SK-N-SH (cell line): ENCODE measurements around the gene TAS2R9. TPM values are rescaled to one million over a fixed set of nuclear protein-coding genes. Genes with fewer than 3 reads are reported as not detected.

ENCODE experiments used
- CTCF ChIA-PET: fragments of 300-600, 350-600 bp; formaldehyde crosslinking; extraction: SDS; loops from one replicate; lab custom pipeline; 2021; lab: Yijun Ruan, JAX
- POLR2A ChIA-PET: fragments of 350-600 bp; sonication (Branson Sonifier 250); formaldehyde crosslinking; extraction: SDS; loops from one replicate; lab custom pipeline; 2020; ENCODE audit warnings: antibody characterized with exemption, inconsistent platforms; lab: Yijun Ruan, JAX
- DNase-seq: peaks from one replicate; pipeline ENCODE4 v3.0.0; 2012
- H2AFZ ChIP-seq: fragments of 200-600 bp; sonication (generic); 2 replicates; pipeline ENCODE4 v1.8.1; 2016; ENCODE audit warnings: antibody characterized with exemption, mild to moderate bottlenecking, low read depth
- H3F3A ChIP-seq: fragments of 200-600 bp; sonication (generic); replicated peaks from 2 replicates; pipeline ENCODE3; 2016; ENCODE audit warnings: antibody characterized with exemption, mild to moderate bottlenecking; ENCODE audit not compliant: insufficient read depth
- H3K27ac ChIP-seq, 2 experiments: fragments of 200-500 bp in 1 of 2; fragments of 200-600 bp in 1 of 2; sonication (Bioruptor generic) in 1 of 2; sonication (generic), shearing (Covaris generic) in 1 of 2; 2 replicates each; pipeline versions ENCODE4 v1.5.1 to v1.6.1; 2014 to 2016; ENCODE audit warnings: low read depth in 2 of 2, inconsistent platforms in 1 of 2, low read length in 1 of 2, mild to moderate bottlenecking in 1 of 2, mixed read lengths in 1 of 2
- H3K27me3 ChIP-seq: fragments of 200-600 bp; sonication (generic), shearing (Covaris generic); 2 replicates; pipeline ENCODE4 v1.6.1; 2016; ENCODE audit warnings: mixed run types; ENCODE audit not compliant: insufficient read depth
- H3K36me3 ChIP-seq, 2 experiments: fragments of 200-500 bp in 1 of 2; fragments of 200-600 bp in 1 of 2; sonication (Bioruptor generic) in 1 of 2; sonication (generic) in 1 of 2; replicated peaks in 1 of 2; 2 replicates each; pipeline versions ENCODE3 to v1.5.1; 2014 to 2016; ENCODE audit warnings: low read length in 1 of 2, mild to moderate bottlenecking in 1 of 2; ENCODE audit not compliant: insufficient read depth in 2 of 2, control insufficient read depth in 1 of 2
- H3K4me1 ChIP-seq, 2 experiments: fragments of 200-500 bp in 1 of 2; fragments of 200-600 bp in 1 of 2; sonication (Bioruptor generic) in 1 of 2; sonication (generic), shearing (Covaris generic) in 1 of 2; 2 replicates each; pipeline versions ENCODE4 v1.5.1 to v1.6.1; 2014 to 2016; ENCODE audit warnings: low read depth in 1 of 2, low read length in 1 of 2, mixed run types in 1 of 2; ENCODE audit not compliant: insufficient read depth in 2 of 2, control insufficient read depth in 1 of 2
- H3K4me2 ChIP-seq: fragments of 200-600 bp; sonication (generic), shearing (Covaris generic); 2 replicates; pipeline ENCODE4 v1.6.1; 2017; ENCODE audit warnings: mixed run types
- H3K4me3 ChIP-seq, 2 experiments: fragments of 200-500 bp in 1 of 2; fragments of 200-600 bp in 1 of 2; sonication (Bioruptor generic) in 1 of 2; sonication (generic), shearing (Covaris generic) in 1 of 2; 2 replicates each; pipeline versions ENCODE4 v1.5.1 to v1.8.1; 2014 to 2016; ENCODE audit warnings: low read depth in 2 of 2, inconsistent platforms in 1 of 2, low read length in 1 of 2, mild to moderate bottlenecking in 1 of 2, mixed read lengths in 1 of 2, moderate library complexity in 1 of 2
- H3K79me2 ChIP-seq: fragments of 200-600 bp; sonication (generic); 2 replicates; pipeline ENCODE4 v1.8.1; 2017; ENCODE audit warnings: mild to moderate bottlenecking; ENCODE audit not compliant: insufficient read depth
- H3K9ac ChIP-seq: fragments of 200-600 bp; sonication (generic); 2 replicates; pipeline ENCODE4 v1.6.1; 2017; ENCODE audit warnings: mixed run types
- H3K9me2 ChIP-seq: fragments of 200-600 bp; sonication (generic); 2 replicates; pipeline ENCODE4 v1.6.1; 2017; ENCODE audit warnings: mixed run types
- H3K9me3 ChIP-seq: fragments of 200-600 bp; sonication (generic); 2 replicates; pipeline ENCODE4 v1.6.1; 2017; ENCODE audit warnings: mixed run types, mild to moderate bottlenecking, moderate library complexity
- H4K20me1 ChIP-seq: fragments of 200-600 bp; sonication (generic); 2 replicates; pipeline ENCODE4 v1.6.1; 2017; ENCODE audit warnings: mild to moderate bottlenecking, mixed run types; ENCODE audit not compliant: insufficient read depth
- CTCF ChIP-seq: fragments of 200-600 bp; sonication (generic); IDR thresholded peaks from 2 replicates; pipeline ENCODE4 v1.6.1; 2017; ENCODE audit warnings: antibody characterized with exemption, mild to moderate bottlenecking, moderate library complexity
- ELF1 ChIP-seq: IDR thresholded peaks from 2 replicates; pipeline ENCODE4 v1.4.0; 2012
- GABPA ChIP-seq: IDR thresholded peaks from 2 replicates; pipeline ENCODE4 v1.4.0; 2012; ENCODE audit warnings: low read depth, mild to moderate bottlenecking
- JUND ChIP-seq: IDR thresholded peaks from 2 replicates; pipeline ENCODE4 v1.4.0; 2012
- POLR2AphosphoS5 ChIP-seq: IDR thresholded peaks from 2 replicates; pipeline ENCODE4 v1.6.1; 2012; ENCODE audit warnings: low read depth, low read length
- RAD21 ChIP-seq: IDR thresholded peaks from 2 replicates; pipeline ENCODE4 v1.6.1; 2012; ENCODE audit warnings: mild to moderate bottlenecking, low read length
- RCOR1 ChIP-seq: fragments of 150-350 bp; IDR thresholded peaks from 2 replicates; pipeline ENCODE4 v1.6.1; 2017; ENCODE audit warnings: antibody characterized with exemption, low read length
- REST ChIP-seq: IDR thresholded peaks from 2 replicates; pipeline ENCODE4 v1.6.1; 2012; ENCODE audit warnings: mild to moderate bottlenecking, low read depth, low read length, moderate library complexity
- RFX5 ChIP-seq: IDR thresholded peaks from 2 replicates; pipeline ENCODE4 v1.6.1; 2012; ENCODE audit warnings: mild to moderate bottlenecking, improper control_type of control experiment, low read length
- TAF1 ChIP-seq: IDR thresholded peaks from 2 replicates; pipeline ENCODE4 v1.6.1; 2012; ENCODE audit warnings: low read depth, mild to moderate bottlenecking, low read length, moderate library complexity, borderline replicate concordance
- ZBTB33 ChIP-seq: IDR thresholded peaks from 2 replicates; pipeline ENCODE4 v1.4.0; 2012; ENCODE audit warnings: low read depth, borderline replicate concordance
- WGBS: methylation state at CpG from one replicate; pipeline ENCODE4 v1.1.6; 2017; ENCODE audit warnings: low lambda C conversion rate; 5-methylcytosine and 5-hydroxymethylcytosine counted together
- polyA plus RNA-seq, 3 experiments: library from polyadenylated mRNA; depleted of rRNA; stranded (reverse); fragments of >200 nt; gene quantifications; 2 replicates each; pipeline ENCODE4 v1.2.3, GENCODE V29; 2012

TAS2R9 gene
- polyA plus RNA-seq, 1 of the 3 experiments (the other 2 are of a cell fraction): not detected

- TF ChIP-seq REST (no peak), TAF1 (no peak), ZBTB33 (no peak), ELF1 (no peak), RAD21 (no peak), POLR2AphosphoS5 (no peak), RCOR1 (no peak), GABPA (no peak)
Measured at GRCh38 chr12:10826258-10826657, 16.3 kb upstream of the TAS2R9 start, which contains the start of gene TAS2R10 (continued).

GRCh38 chr12:10824957-10825356 lies 15.0 kb upstream of the TAS2R9 start:
- no peak overlapping the region for H3K27ac ChIP-seq
- no peak overlapping the region for H3K4me2 ChIP-seq
- no peak overlapping the region for H3K9ac ChIP-seq
- no peaks in the 10 kb centered on the region for H3K9me2 ChIP-seq
- no peaks in the 10 kb centered on the region for H3K4me1 ChIP-seq
- H3K36me3 ChIP-seq: no peaks in the 10 kb centered on the region
- H3K79me2 ChIP-seq: no peaks in the 10 kb centered on the region
- TF ChIP-seq ZBTB33: no peak
- TF ChIP-seq RFX5: no peak
- no peak for TF ChIP-seq JUND
- no peak for TF ChIP-seq CTCF
- H4K20me1 ChIP-seq: no peaks in the 10 kb centered on the region
- no peak overlapping the region for H2AFZ ChIP-seq
- H3F3A ChIP-seq: no peaks in the 10 kb centered on the region
- H3K27me3 ChIP-seq: no peaks in the 10 kb centered on the region
- no peak overlapping the region for H3K4me3 ChIP-seq
- no peak for DNase-seq
- CTCF ChIA-PET: no interaction called here
- no peaks in the 10 kb centered on the region for H3K9me3 ChIP-seq
- POLR2A ChIA-PET: no interaction called here
- WGBS: 91% methylated on average over 3 of the region's 3 CpGs
